HCT116 (cell line): Measurements from ENCODE around the gene COL18A1.

ENCODE experiments used
- EGR1 ChIP-seq: IDR thresholded peaks from 2 replicates; pipeline ENCODE4 v1.6.1; 2012; ENCODE audit warnings: low read depth
- EZH2 ChIP-seq: fragments of 200-600 bp; sonication (generic); IDR thresholded peaks from 2 replicates; pipeline ENCODE4 v1.6.1; 2017; ENCODE audit warnings: antibody characterized with exemption, mixed run types
- TF ChIP-seq, protein P1 (sequence below), 3 experiments: fragments of 200-600 bp in 1 of 3; sonication (generic) in 1 of 3; IDR thresholded peaks in 2 of 3; conservative IDR thresholded peaks in 1 of 3; 2 replicates each; pipeline ENCODE4 v1.5.1; 2012 to 2017; ENCODE audit warnings: low read depth in 2 of 3, low read length in 2 of 3, antibody characterized with exemption in 1 of 3, borderline replicate concordance in 1 of 3, control low read depth in 1 of 3, mild to moderate bottlenecking in 1 of 3, mixed read lengths in 1 of 3, mixed run types in 1 of 3, moderate library complexity in 1 of 3; ENCODE audit not compliant: insufficient read depth in 1 of 3

DNA sequence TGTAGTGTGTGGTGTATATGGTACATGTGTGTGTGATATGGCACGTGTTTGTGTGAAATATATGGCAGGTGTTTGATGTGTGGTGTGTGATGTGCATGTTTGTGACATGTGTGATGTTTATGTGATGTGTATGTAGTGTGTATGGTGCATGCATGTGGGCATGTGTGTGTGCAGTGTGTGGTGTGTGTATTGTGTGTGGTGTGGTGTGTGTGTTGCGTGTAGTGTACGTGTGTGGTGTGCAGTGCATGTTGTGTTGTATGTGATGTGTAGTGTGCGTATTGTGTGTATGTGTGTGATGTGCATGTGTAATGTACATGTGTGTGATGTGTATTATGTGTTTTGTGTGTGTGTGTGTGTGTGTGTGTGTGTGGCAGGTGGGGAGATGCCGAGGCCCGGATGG, 71.6 kb downstream of the COL18A1 start:
- TF ChIP-seq EGR1 (no peak), EZH2 (no peak)
- TF ChIP-seq, protein P1, sequence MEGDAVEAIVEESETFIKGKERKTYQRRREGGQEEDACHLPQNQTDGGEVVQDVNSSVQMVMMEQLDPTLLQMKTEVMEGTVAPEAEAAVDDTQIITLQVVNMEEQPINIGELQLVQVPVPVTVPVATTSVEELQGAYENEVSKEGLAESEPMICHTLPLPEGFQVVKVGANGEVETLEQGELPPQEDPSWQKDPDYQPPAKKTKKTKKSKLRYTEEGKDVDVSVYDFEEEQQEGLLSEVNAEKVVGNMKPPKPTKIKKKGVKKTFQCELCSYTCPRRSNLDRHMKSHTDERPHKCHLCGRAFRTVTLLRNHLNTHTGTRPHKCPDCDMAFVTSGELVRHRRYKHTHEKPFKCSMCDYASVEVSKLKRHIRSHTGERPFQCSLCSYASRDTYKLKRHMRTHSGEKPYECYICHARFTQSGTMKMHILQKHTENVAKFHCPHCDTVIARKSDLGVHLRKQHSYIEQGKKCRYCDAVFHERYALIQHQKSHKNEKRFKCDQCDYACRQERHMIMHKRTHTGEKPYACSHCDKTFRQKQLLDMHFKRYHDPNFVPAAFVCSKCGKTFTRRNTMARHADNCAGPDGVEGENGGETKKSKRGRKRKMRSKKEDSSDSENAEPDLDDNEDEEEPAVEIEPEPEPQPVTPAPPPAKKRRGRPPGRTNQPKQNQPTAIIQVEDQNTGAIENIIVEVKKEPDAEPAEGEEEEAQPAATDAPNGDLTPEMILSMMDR (IDR thresholded peaks at IDR 0.05 in 2 of 3, conservative IDR thresholded peaks at IDR 0.05 in 1 of 3; ENCODE audit: borderline replicate concordance in 1 of 3, insufficient read depth in 1 of 3, low read depth in 2 of 3, low read length in 2 of 3): no peak
